ENCODE measurements around the gene SMAD6. TPM values are rescaled to one million over a fixed set of nuclear protein-coding genes. Genes with fewer than 3 reads are reported as not detected.

SMAD6 gene
- total RNA-seq, 1 experiment from 2014 or later, result 7.6 TPM

GRCh38 chr15:66779331-66780009 is 77.4 kb downstream of the SMAD6 start:
- no peaks in the 10 kb centered on the region for H3K4me1 ChIP-seq

GRCh38 chr15:66780172-66780972 is 78.3 kb downstream of the SMAD6 start:
- no peak for DNase-seq
- H3K36me3 ChIP-seq, result no peaks in the 10 kb centered on the region
- H3K27me3 ChIP-seq, result no peaks in the 10 kb centered on the region
- H3K4me1 ChIP-seq, result peaks cover 3% of the 10 kb centered on the region
- H3K4me3 ChIP-seq, result no peak overlapping the region
- no peak overlapping the region for H3K27ac ChIP-seq
- H3K9me3 ChIP-seq (replicated peaks), result no peaks in the 10 kb centered on the region

More at GRCh38 chr15:66779331-66780009, 77.4 kb downstream of the SMAD6 start:
- Histone ChIP-seq H3K36me3 (no peaks in the 10 kb centered on the region), H3K27me3 (no peaks in the 10 kb centered on the region), H3K4me3 (no peak overlapping the region), H3K27ac (no peak overlapping the region), H3K9me3 (replicated peaks) (no peaks in the 10 kb centered on the region)
- DNase-seq, result no peak

GRCh38 chr15:66780973-66781718 is 79.1 kb downstream of the SMAD6 start:
- no peaks in the 10 kb centered on the region for H3K9me3 ChIP-seq (replicated peaks)
- H3K4me1 ChIP-seq, result peaks cover 11% of the 10 kb centered on the region
- H3K36me3 ChIP-seq, result no peaks in the 10 kb centered on the region
- no peak for DNase-seq
- H3K27ac ChIP-seq, result no peak overlapping the region
- H3K4me3 ChIP-seq, result no peak overlapping the region
- H3K27me3 ChIP-seq, result no peaks in the 10 kb centered on the region

- Histone ChIP-seq H3K27ac (no peak overlapping the region), H3K36me3 (no peaks in the 10 kb centered on the region), H3K27me3 (no peaks in the 10 kb centered on the region), H3K9me3 (replicated peaks) (no peaks in the 10 kb centered on the region), H3K4me3 (no peak overlapping the region), H3K4me1 (peaks cover 15% of the 10 kb centered on the region)
- no peak for DNase-seq
Observed at GRCh38 chr15:66782785-66783184, 80.7 kb downstream of the SMAD6 start.

GRCh38 chr15:66783314-66783713 is 81.3 kb downstream of the SMAD6 start:
- Histone ChIP-seq H3K9me3 (replicated peaks) (no peaks in the 10 kb centered on the region), H3K36me3 (no peaks in the 10 kb centered on the region), H3K27me3 (no peaks in the 10 kb centered on the region), H3K4me3 (no peak overlapping the region), H3K27ac (no peak overlapping the region), H3K4me1 (peaks cover 15% of the 10 kb centered on the region)
- DNase-seq, result no peak

GRCh38 chr15:66783725-66784124 is 81.7 kb downstream of the SMAD6 start:
- H3K27ac ChIP-seq, result no peak overlapping the region
- H3K4me3 ChIP-seq, result no peak overlapping the region
- no peaks in the 10 kb centered on the region for H3K36me3 ChIP-seq
- no peak for DNase-seq
- no peaks in the 10 kb centered on the region for H3K27me3 ChIP-seq
- no peaks in the 10 kb centered on the region for H3K9me3 ChIP-seq (replicated peaks)
- peaks cover 15% of the 10 kb centered on the region for H3K4me1 ChIP-seq

- Histone ChIP-seq H3K27ac (no peak overlapping the region), H3K4me1 (peaks cover 15% of the 10 kb centered on the region), H3K4me3 (no peak overlapping the region), H3K27me3 (no peaks in the 10 kb centered on the region), H3K9me3 (replicated peaks) (no peaks in the 10 kb centered on the region), H3K36me3 (no peaks in the 10 kb centered on the region)
- DNase-seq, result no peak
Observed at GRCh38 chr15:66784174-66784573, 82.1 kb downstream of the SMAD6 start.

GRCh38 chr15:66785637-66786036 is 83.6 kb downstream of the SMAD6 start:
- peak; percentile 72 to 76 for DNase-seq
- Histone ChIP-seq H3K27me3 (no peaks in the 10 kb centered on the region), H3K27ac (peak overlapping the region; percentile 9; the same call in 1 of the 2 replicates), H3K4me1 (peaks cover 15% of the 10 kb centered on the region), H3K4me3 (no peak overlapping the region), H3K9me3 (replicated peaks) (no peaks in the 10 kb centered on the region), H3K36me3 (no peaks in the 10 kb centered on the region)

- peak overlapping the region; percentile 9; the same call in 1 of the 2 replicates for H3K27ac ChIP-seq
- no peaks in the 10 kb centered on the region for H3K27me3 ChIP-seq
- peak in 1 of 2 experiments; percentile 30 for DNase-seq
- no peaks in the 10 kb centered on the region for H3K36me3 ChIP-seq
- no peaks in the 10 kb centered on the region for H3K9me3 ChIP-seq (replicated peaks)
- H3K4me3 ChIP-seq, result no peak overlapping the region
- H3K4me1 ChIP-seq, result peaks cover 15% of the 10 kb centered on the region
Observed at GRCh38 chr15:66786222-66786621, 84.2 kb downstream of the SMAD6 start.

- Histone ChIP-seq H3K4me3 (no peak overlapping the region), H3K4me1 (peaks cover 15% of the 10 kb centered on the region), H3K27me3 (no peaks in the 10 kb centered on the region), H3K27ac (no peak overlapping the region), H3K36me3 (no peaks in the 10 kb centered on the region), H3K9me3 (replicated peaks) (no peaks in the 10 kb centered on the region)
- no peak for DNase-seq
Observed at GRCh38 chr15:66786708-66787488, 84.9 kb downstream of the SMAD6 start.

GRCh38 chr15:66787489-66787871 is 85.4 kb downstream of the SMAD6 start:
- Histone ChIP-seq H3K4me3 (no peak overlapping the region), H3K4me1 (peaks cover 15% of the 10 kb centered on the region), H3K27ac (no peak overlapping the region), H3K36me3 (no peaks in the 10 kb centered on the region), H3K27me3 (no peaks in the 10 kb centered on the region), H3K9me3 (replicated peaks) (no peaks in the 10 kb centered on the region)
- no peak for DNase-seq

GRCh38 chr15:66788024-66788423 is 86.0 kb downstream of the SMAD6 start:
- Histone ChIP-seq H3K4me3 (no peak overlapping the region), H3K27me3 (no peaks in the 10 kb centered on the region), H3K36me3 (no peaks in the 10 kb centered on the region), H3K27ac (no peak overlapping the region), H3K9me3 (replicated peaks) (no peaks in the 10 kb centered on the region), H3K4me1 (peaks cover 15% of the 10 kb centered on the region)
- no peak for DNase-seq

GRCh38 chr15:66789029-66790025 is 87.3 kb downstream of the SMAD6 start:
- H3K27ac ChIP-seq, result no peak overlapping the region
- H3K9me3 ChIP-seq (replicated peaks), result no peaks in the 10 kb centered on the region
- peak; percentile 28 to 48 for DNase-seq
- H3K36me3 ChIP-seq, result no peaks in the 10 kb centered on the region
- peaks cover 15% of the 10 kb centered on the region for H3K4me1 ChIP-seq
- no peaks in the 10 kb centered on the region for H3K27me3 ChIP-seq
- no peak overlapping the region for H3K4me3 ChIP-seq
